Fibroblast of the aortic adventitia (primary cell): Measurements from ENCODE around the gene THAP11. TPM values are rescaled to one million over a fixed set of nuclear protein-coding genes. Genes with fewer than 3 reads are reported as not detected.
A peak's percentile ranks its signal among the peaks of the same experiment; 100 is the strongest.

ENCODE experiments used
- DNase-seq: peaks from one replicate; pipeline ENCODE4 v3.0.0-alpha.2; 2010; ENCODE audit warnings: low read depth
- H3K4me3 ChIP-seq: 2 replicates; pipeline ENCODE4 v1.5.1; 2011; ENCODE audit warnings: low read depth, mild to moderate bottlenecking, control low read depth, low read length, moderate library complexity
- CTCF ChIP-seq: IDR thresholded peaks from 2 replicates; pipeline ENCODE4 v1.5.1; 2011; ENCODE audit warnings: mild to moderate bottlenecking, low read length, control low read depth, inconsistent platforms; ENCODE audit not compliant: insufficient read depth
- total RNA-seq: library from RNA; depleted of rRNA; stranded (reverse); fragments of >200 nt; gene quantifications from 2 replicates; pipeline ENCODE4 v1.2.3, GENCODE V29; 2012; ENCODE audit warnings: low replicate concordance

THAP11 gene
- total RNA-seq = 19.8 and 21.1 TPM in 2 replicates

GRCh38 chr16:67841816-67842508 is at the start of gene THAP11:
TSS of gene THAP11 (plus strand) at chr16:67842320. CDS start at chr16:67842555, 235 bp downstream.
- peak; percentile 92 for TF ChIP-seq CTCF
- peak within 1 kb of the TSS; percentile 80 for H3K4me3 ChIP-seq
- peak; percentile 95 for DNase-seq

- H3K4me3 ChIP-seq = no peak overlapping the region
- no peak for TF ChIP-seq CTCF
- no peak for DNase-seq
These were observed 45.9 kb upstream of the THAP11 start for GRCh38 chr16:67796099-67796718.

- no peak overlapping the region for H3K4me3 ChIP-seq
- no peak for TF ChIP-seq CTCF
- DNase-seq = no peak
These were observed 41.7 kb upstream of the THAP11 start for GRCh38 chr16:67800338-67800926.

GRCh38 chr16:67801241-67801640 is 40.9 kb upstream of the THAP11 start:
- no peak for DNase-seq
- TF ChIP-seq CTCF = no peak

GRCh38 chr16:67801883-67802282 is 40.2 kb upstream of the THAP11 start:
- no peak for TF ChIP-seq CTCF
- H3K4me3 ChIP-seq = no peak overlapping the region
- DNase-seq = no peak

More at GRCh38 chr16:67801241-67801640, 40.9 kb upstream of the THAP11 start:
- no peak overlapping the region for H3K4me3 ChIP-seq

GRCh38 chr16:67803894-67804293 is 38.2 kb upstream of the THAP11 start:
- no peak for DNase-seq
- no peak for TF ChIP-seq CTCF
- no peak overlapping the region for H3K4me3 ChIP-seq
